GM10266 (cell line): ENCODE results near the gene SYT9.

Experiments used
- DNase-seq: peaks from one replicate; pipeline ENCODE4 v3.0.0; 2012; ENCODE audit errors: extremely low spot score
- CTCF ChIP-seq: IDR thresholded peaks from 2 replicates; pipeline ENCODE4 v1.5.1; 2012; ENCODE audit warnings: mild to moderate bottlenecking, low read depth; ENCODE audit not compliant: control insufficient read depth, insufficient read depth; ENCODE audit errors: missing control alignments

Gene SYT9

GRCh38 chr11:7451952-7452494 is 200.3 kb downstream of the SYT9 start:
- no peak for DNase-seq
- TF ChIP-seq CTCF, result no peak

DNA sequence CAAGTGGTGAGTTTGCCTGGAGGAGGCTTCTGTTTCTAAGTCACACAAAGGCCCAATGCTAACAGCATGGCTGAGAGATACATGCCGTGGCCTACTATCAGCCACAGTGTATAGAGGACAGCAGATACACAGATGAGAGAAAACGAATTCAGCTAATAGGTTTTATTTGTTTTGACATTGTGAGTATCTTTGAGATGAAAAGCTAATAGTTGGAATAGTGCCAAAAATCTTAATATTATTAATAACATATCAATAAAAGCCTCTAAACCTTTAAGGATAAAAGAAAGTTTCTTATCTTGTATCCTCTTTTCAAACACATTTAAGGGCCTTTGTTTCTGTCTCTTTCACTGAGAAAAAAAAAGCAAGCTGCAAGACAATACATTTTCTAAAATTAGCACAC is 203.2 kb downstream of the SYT9 start:
- TF ChIP-seq CTCF, result no peak
- DNase-seq, result no peak

- no peak for TF ChIP-seq CTCF
- DNase-seq, result no peak
Measured at GRCh38 chr11:7457211-7457610, 205.5 kb downstream of the SYT9 start.

- DNase-seq, result no peak
Measured at GRCh38 chr11:7462706-7463105, 211.0 kb downstream of the SYT9 start.

GRCh38 chr11:7467652-7468051 is 215.9 kb downstream of the SYT9 start:
- no peak for TF ChIP-seq CTCF
- DNase-seq, result peak; percentile 30

More at GRCh38 chr11:7462706-7463105, 211.0 kb downstream of the SYT9 start:
- no peak for TF ChIP-seq CTCF

DNA sequence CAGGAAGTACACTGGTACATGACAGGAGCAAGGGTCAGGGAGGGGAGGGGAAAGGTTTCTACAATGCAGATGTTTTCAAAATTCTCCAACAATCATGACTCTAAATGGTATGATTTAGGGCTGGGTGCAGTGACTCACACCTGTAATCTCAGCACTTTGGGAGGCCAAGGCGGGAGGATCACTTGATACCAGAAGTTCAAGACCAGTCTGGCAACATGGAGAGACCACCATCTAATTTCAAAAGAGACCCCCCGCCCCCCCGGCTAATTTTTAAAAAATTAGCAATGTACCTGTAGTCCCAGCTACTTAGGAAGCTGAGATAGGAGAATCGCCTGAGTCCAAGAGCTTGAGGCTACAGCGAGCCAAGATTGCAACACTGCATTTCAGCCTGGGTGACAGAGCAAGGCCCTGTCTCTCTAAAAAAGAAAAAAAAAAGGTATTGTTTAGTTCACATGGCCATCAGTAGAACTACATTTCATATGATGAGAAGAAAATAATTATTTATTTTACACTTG is 217.7 kb downstream of the SYT9 start:
- TF ChIP-seq CTCF, result no peak
- DNase-seq, result no peak

GRCh38 chr11:7471071-7471470 is 219.4 kb downstream of the SYT9 start:
- TF ChIP-seq CTCF, result no peak
- no peak for DNase-seq
